RWPE2 (cell line): Measurements from ENCODE around the gene AP1AR.
A peak's percentile ranks its signal among the peaks of the same experiment; 100 is the strongest.

Experiments
- ATAC-seq: fragments of 200-7000 bp; cut with Tn5 transposase; 3 replicates; pipeline ENCODE4 v1.9.1; 2021; ENCODE audit warnings: low read depth
- DNase-seq: peaks from one replicate; pipeline ENCODE4 v3.0.0-alpha.2; 2020; ENCODE audit warnings: low spot score
- H3K27ac ChIP-seq: fragments of 450-650 bp; 2 replicates; pipeline ENCODE4 v1.5.1; 2017; ENCODE audit warnings: mild to moderate bottlenecking; ENCODE audit not compliant: poor library complexity, severe bottlenecking
- H3K27me3 ChIP-seq: fragments of 250-450 bp; sonication (Bioruptor Pico); 2 replicates; pipeline ENCODE4 v1.5.1; 2021; ENCODE audit warnings: mild to moderate bottlenecking, moderate library complexity; ENCODE audit not compliant: insufficient read depth, poor library complexity, severe bottlenecking
- H3K36me3 ChIP-seq: fragments of 250-450 bp; sonication (Bioruptor Pico); 2 replicates; pipeline ENCODE4 v1.5.1; 2020; ENCODE audit warnings: low read depth, mild to moderate bottlenecking, moderate library complexity
- H3K4me1 ChIP-seq: fragments of 250-450 bp; sonication (Bioruptor Pico); 2 replicates; pipeline ENCODE4 v1.5.1; 2021; ENCODE audit warnings: mild to moderate bottlenecking, moderate library complexity; ENCODE audit not compliant: insufficient read depth, poor library complexity, severe bottlenecking
- H3K4me3 ChIP-seq: fragments of 250-450 bp; sonication (Bioruptor Pico); 2 replicates; pipeline ENCODE4 v1.5.1; 2021; ENCODE audit warnings: mild to moderate bottlenecking, moderate library complexity; ENCODE audit not compliant: severe bottlenecking
- H3K9me3 ChIP-seq: fragments of 250-450 bp; sonication (Bioruptor Pico); 2 replicates; pipeline ENCODE4 v1.5.1; 2021; ENCODE audit warnings: mild to moderate bottlenecking, moderate library complexity; ENCODE audit not compliant: severe bottlenecking
- TF ChIP-seq, protein P1 (sequence below): fragments of 450-650 bp; IDR thresholded peaks from one replicate; pipeline ENCODE4 v1.5.1; 2017; ENCODE audit warnings: mild to moderate bottlenecking, moderate library complexity; ENCODE audit not compliant: poor library complexity, severe bottlenecking

AP1AR gene

DNA sequence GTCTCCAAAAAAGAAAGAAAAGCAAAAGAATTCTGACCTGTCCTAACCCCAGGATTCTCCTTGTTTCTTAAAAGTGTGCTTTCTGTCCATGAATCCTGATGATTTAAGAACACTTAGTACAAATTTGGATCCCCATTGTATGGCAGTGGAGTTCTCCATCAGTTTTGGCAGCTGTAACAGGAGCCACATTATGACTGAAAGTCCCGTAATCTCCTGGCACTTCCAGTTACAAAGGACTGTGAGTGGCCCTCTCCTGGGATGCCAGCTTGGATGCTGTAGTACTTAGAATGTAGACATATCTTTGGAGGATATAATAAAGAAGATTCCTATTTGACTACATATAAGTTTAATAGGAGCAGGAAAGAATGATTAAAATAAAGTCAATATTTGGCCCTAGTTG lies 20.6 kb downstream of the AP1AR start:
- ATAC-seq, result no peak
- Histone ChIP-seq H3K27me3 (no peaks in the 10 kb centered on the region), H3K27ac (no peak overlapping the region), H3K36me3 (peaks cover 21% of the 10 kb centered on the region), H3K4me1 (no peaks in the 10 kb centered on the region), H3K4me3 (no peak overlapping the region), H3K9me3 (no peaks in the 10 kb centered on the region)
- no peak for DNase-seq
- TF ChIP-seq, protein P1, sequence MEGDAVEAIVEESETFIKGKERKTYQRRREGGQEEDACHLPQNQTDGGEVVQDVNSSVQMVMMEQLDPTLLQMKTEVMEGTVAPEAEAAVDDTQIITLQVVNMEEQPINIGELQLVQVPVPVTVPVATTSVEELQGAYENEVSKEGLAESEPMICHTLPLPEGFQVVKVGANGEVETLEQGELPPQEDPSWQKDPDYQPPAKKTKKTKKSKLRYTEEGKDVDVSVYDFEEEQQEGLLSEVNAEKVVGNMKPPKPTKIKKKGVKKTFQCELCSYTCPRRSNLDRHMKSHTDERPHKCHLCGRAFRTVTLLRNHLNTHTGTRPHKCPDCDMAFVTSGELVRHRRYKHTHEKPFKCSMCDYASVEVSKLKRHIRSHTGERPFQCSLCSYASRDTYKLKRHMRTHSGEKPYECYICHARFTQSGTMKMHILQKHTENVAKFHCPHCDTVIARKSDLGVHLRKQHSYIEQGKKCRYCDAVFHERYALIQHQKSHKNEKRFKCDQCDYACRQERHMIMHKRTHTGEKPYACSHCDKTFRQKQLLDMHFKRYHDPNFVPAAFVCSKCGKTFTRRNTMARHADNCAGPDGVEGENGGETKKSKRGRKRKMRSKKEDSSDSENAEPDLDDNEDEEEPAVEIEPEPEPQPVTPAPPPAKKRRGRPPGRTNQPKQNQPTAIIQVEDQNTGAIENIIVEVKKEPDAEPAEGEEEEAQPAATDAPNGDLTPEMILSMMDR, result no peak

DNA sequence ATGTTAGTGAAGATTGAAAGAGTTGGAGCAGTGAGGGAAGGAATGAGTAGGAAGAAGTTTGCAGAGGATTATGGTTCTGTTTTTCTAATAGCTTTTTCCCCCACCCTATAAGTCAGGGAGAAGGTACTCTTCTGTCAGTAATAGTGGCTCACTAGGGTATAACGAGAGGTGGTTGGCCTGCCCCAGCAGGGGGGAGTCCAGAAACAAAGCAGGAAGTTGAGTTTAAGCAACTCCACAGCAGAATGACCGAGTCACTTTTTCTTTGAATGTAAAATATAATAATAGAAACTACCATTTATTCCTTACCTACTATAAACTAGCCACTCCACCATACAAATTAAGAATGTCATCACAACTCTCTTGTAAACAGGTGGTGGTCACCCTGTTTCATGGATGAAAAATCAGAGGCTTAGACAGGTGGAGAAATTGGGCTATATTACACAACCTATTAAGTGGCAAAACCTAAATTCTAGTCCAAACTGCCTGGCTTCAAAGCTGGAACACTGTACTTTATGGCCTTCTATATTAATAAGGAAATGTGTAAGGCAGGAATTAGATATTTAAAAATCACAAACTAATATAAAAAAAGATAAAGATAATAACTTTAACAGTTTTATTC lies 21.9 kb downstream of the AP1AR start:
- ATAC-seq (no peak), DNase-seq (no peak)

DNA sequence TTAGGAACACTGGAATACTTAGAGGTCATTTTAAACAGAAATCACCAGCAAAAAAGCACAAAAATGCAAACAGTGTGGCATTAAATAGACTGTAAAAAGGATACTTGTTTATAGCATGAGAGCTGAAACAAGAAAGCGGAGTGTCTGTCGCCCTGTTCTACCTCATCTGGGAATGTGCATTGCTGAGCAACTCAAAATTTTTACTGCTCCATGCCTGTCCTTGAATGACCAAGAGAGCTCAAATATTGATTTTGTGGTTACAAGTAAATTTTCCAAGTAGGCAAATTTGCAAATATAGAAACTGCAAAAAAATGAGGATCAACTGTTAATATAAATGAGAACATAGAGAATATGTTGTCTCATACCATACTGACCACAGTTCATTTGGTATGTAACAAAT lies 25.5 kb downstream of the AP1AR start:
- Histone ChIP-seq H3K27ac (no peak overlapping the region), H3K4me1 (no peaks in the 10 kb centered on the region), H3K36me3 (peaks cover 29% of the 10 kb centered on the region), H3K27me3 (no peaks in the 10 kb centered on the region), H3K4me3 (no peak overlapping the region), H3K9me3 (no peaks in the 10 kb centered on the region)
- no peak for ATAC-seq
- no peak for DNase-seq
- TF ChIP-seq, protein P1, result no peak

More for the DNA sequence above, 21.9 kb downstream of the AP1AR start:
- Histone ChIP-seq H3K27me3 (no peaks in the 10 kb centered on the region), H3K9me3 (no peaks in the 10 kb centered on the region), H3K36me3 (peaks cover 21% of the 10 kb centered on the region), H3K27ac (no peak overlapping the region), H3K4me3 (no peak overlapping the region), H3K4me1 (no peaks in the 10 kb centered on the region)
- TF ChIP-seq, protein P1, result no peak

DNA sequence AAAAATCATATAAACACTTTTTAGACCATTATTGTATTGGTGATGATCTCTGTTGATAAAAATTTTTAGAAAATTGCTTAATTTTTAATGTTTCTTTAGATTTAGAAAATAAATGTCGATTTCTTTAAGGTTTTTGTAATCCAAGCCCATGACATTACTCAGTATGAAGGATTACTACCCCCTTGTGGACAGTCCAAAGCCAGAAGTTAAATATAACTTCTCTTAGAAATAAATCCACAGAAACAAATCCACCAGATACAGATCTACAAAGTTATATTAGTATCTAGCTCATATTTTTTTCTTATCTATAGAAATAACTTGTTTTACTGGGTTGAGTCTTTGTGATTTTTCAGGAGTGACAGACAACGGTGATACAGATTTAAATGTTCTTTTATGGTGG lies 35.2 kb downstream of the AP1AR start:
- Histone ChIP-seq H3K9me3 (no peaks in the 10 kb centered on the region), H3K27me3 (no peaks in the 10 kb centered on the region), H3K4me1 (peaks cover 6% of the 10 kb centered on the region), H3K36me3 (peaks cover 37% of the 10 kb centered on the region), H3K4me3 (no peak overlapping the region), H3K27ac (no peak overlapping the region)
- no peak for ATAC-seq
- no peak for DNase-seq
- TF ChIP-seq, protein P1, result peak; percentile 60

DNA sequence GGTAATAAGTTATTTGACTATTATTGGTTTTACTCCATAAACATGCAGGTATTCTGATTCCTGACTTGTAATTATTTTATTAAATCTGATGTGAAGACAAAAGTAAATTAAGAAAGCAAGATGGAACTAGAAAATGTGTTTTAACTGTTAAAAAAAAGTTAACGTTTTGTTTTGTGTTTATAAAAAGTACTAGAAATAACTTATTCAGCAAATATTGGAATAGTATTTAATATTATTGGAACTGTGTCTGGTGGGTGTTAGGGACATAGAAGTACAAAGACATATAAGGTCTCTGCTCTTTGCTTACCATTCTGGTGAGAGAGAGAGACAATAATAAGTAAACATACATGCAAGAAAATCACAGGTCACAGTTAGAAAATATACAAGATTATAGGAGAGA lies 38.5 kb downstream of the AP1AR start:
- Histone ChIP-seq H3K9me3 (peaks cover 3% of the 10 kb centered on the region), H3K36me3 (peaks cover 34% of the 10 kb centered on the region), H3K27ac (no peak overlapping the region), H3K4me3 (no peak overlapping the region), H3K27me3 (no peaks in the 10 kb centered on the region), H3K4me1 (peaks cover 14% of the 10 kb centered on the region)
- DNase-seq, result no peak
- ATAC-seq, result no peak
- TF ChIP-seq, protein P1, result no peak
